A673 (cell line): Measurements from ENCODE around the gene SNX27.

Source experiments
- EZH2 ChIP-seq: fragments of 200-600 bp; sonication (generic); IDR thresholded peaks from 2 replicates; pipeline ENCODE4 v1.6.1; 2017; ENCODE audit warnings: borderline replicate concordance, low read depth, mild to moderate bottlenecking, mixed read lengths, antibody characterized with exemption, low read length; ENCODE audit not compliant: poor library complexity, severe bottlenecking
- TF ChIP-seq, protein P1 (sequence below): fragments of 300-800, 200-600 bp; sonication (generic); conservative IDR thresholded peaks from 2 replicates; pipeline ENCODE4 v1.5.1; 2017; ENCODE audit warnings: low read depth, mild to moderate bottlenecking, antibody characterized with exemption, low read length, moderate library complexity, mixed read lengths

DNA sequence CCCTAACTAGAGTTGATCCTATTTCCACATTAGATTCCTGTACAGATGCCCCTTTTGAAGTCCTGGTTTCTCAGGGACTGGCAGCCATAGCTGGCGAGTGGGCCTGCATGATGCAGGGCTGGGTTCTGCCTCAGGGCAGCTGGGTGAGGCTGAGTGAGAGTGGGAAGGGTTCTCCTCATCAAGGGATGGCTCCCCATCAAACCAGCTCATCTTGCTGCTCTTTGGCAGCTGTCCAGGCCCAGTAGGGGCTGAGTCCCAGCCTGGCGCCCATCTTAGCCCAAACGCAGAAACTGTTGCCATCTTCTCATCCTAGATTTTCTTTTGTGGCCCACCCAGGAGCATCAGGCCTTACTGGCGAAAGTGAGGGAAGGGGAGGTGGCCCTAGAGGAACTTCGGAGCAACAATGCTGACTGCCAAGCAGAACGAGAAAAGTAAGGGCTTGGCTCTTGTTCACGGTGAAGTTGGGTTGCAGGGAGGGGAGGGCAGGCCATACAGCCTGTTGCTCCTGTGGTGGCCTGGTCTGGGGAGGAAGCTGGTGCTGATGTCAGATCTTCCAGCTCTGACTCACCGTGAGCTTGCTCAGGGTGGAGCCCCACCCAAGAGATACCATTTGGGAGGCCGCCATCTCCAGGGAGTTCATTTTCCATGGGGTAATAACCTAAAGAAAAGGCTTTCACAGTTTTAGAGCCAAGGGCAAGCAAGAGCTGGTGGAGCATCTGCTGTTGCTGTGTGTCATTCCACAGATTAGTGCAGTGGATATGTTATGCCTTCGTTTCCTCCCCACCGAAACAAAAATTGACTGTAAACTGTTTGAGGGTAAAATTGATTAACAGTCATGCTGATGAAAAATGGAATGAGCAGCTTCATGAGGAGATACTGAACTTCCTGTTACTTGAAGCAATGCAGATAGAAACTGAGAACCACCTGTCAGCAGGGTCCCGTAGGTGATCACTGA, 37.0 kb upstream of the SNX27 start:
- TF ChIP-seq, protein P1, sequence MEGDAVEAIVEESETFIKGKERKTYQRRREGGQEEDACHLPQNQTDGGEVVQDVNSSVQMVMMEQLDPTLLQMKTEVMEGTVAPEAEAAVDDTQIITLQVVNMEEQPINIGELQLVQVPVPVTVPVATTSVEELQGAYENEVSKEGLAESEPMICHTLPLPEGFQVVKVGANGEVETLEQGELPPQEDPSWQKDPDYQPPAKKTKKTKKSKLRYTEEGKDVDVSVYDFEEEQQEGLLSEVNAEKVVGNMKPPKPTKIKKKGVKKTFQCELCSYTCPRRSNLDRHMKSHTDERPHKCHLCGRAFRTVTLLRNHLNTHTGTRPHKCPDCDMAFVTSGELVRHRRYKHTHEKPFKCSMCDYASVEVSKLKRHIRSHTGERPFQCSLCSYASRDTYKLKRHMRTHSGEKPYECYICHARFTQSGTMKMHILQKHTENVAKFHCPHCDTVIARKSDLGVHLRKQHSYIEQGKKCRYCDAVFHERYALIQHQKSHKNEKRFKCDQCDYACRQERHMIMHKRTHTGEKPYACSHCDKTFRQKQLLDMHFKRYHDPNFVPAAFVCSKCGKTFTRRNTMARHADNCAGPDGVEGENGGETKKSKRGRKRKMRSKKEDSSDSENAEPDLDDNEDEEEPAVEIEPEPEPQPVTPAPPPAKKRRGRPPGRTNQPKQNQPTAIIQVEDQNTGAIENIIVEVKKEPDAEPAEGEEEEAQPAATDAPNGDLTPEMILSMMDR, result no peak
- TF ChIP-seq EZH2, result no peak
